ENCODE measurements around the gene TRIM65.
"Not testable (repeated sequence)": the region's sequence is repeated elsewhere in the genome, so short reads cannot be mapped to it uniquely, and the experiment has no call there.

TRIM65 gene

GRCh38 chr17:75895370-75896155 is 1.2 kb downstream of the TRIM65 start:
- no peak for DNase-seq

- no peak for DNase-seq
Observed at GRCh38 chr17:75894049-75894733, 2.6 kb downstream of the TRIM65 start.

GRCh38 chr17:75893305-75894048 is 3.3 kb downstream of the TRIM65 start:
- DNase-seq: no peak

- DNase-seq: no peak
Observed at GRCh38 chr17:75892556-75893224, 4.1 kb downstream of the TRIM65 start.

- no peak for DNase-seq
Observed at GRCh38 chr17:75891605-75892555, 4.9 kb downstream of the TRIM65 start.

GRCh38 chr17:75891022-75891604 is 5.6 kb downstream of the TRIM65 start:
- DNase-seq: no peak

GRCh38 chr17:75889454-75889853 is 7.3 kb downstream of the TRIM65 start:
- DNase-seq: no peak

- no peak for DNase-seq
Observed at GRCh38 chr17:75888484-75888883, 8.3 kb downstream of the TRIM65 start.

- not testable (repeated sequence) for DNase-seq
Observed at GRCh38 chr17:75885860-75886259, 10.9 kb downstream of the TRIM65 start.

- no peak for DNase-seq
Observed at GRCh38 chr17:75885431-75885830, 11.3 kb downstream of the TRIM65 start.

- no peak for DNase-seq
Observed at GRCh38 chr17:75881678-75882454, 14.9 kb downstream of the TRIM65 start.

GRCh38 chr17:75880266-75880665 is 16.5 kb downstream of the TRIM65 start:
- DNase-seq: no peak

- DNase-seq: no peak
Observed at GRCh38 chr17:75878174-75878998, 18.4 kb downstream of the TRIM65 start, which contains the start of gene TRIM47. Gene TRIM47 (minus strand): TSS chr17:75878581. CDS start chr17:75878548, 33 bp downstream.

GRCh38 chr17:75877752-75878173 is 19.0 kb downstream of the TRIM65 start:
- DNase-seq: peak; percentile 50

GRCh38 chr17:75876938-75877751 is 19.6 kb downstream of the TRIM65 start:
- DNase-seq: no peak

- DNase-seq: no peak
Observed at GRCh38 chr17:75876190-75876937, 20.4 kb downstream of the TRIM65 start.

GRCh38 chr17:75875940-75876189 is 20.9 kb downstream of the TRIM65 start:
- no peak for DNase-seq
